ENCODE measurements around the gene TRMT61A. TPM values are rescaled to one million over a fixed set of nuclear protein-coding genes. Genes with fewer than 3 reads are reported as not detected.

Gene TRMT61A
- total and polyA plus RNA-seq, 2 of the 13 experiments (the other 11 are each of a cell fraction or from before 2014, with no cell fraction given): 6.5 to 13.6 TPM

- no peak for TF ChIP-seq GABPB1 (CRISPR knock-in tag; IDR thresholded peaks at IDR 0.05)
- TF ChIP-seq ZNF24 (IDR thresholded peaks at IDR 0.05): no peak
- TF ChIP-seq ZSCAN20 (CRISPR knock-in tag; IDR thresholded peaks at IDR 0.05; ENCODE audit: borderline replicate concordance): no peak
- no peak for TF ChIP-seq XRCC5 (optimal IDR thresholded peaks at IDR 0.05; ENCODE audit: low read length)
- no peak for TF ChIP-seq ZNF773 (CRISPR knock-in tag; IDR thresholded peaks at IDR 0.05; ENCODE audit: borderline replicate concordance)
- no peak for TF ChIP-seq E2F5 (CRISPR knock-in tag; conservative IDR thresholded peaks at IDR 0.05)
- TF ChIP-seq ATRX (CRISPR knock-in tag; IDR thresholded peaks at IDR 0.05; ENCODE audit: borderline replicate concordance): no peak
- TF ChIP-seq, protein P1, sequence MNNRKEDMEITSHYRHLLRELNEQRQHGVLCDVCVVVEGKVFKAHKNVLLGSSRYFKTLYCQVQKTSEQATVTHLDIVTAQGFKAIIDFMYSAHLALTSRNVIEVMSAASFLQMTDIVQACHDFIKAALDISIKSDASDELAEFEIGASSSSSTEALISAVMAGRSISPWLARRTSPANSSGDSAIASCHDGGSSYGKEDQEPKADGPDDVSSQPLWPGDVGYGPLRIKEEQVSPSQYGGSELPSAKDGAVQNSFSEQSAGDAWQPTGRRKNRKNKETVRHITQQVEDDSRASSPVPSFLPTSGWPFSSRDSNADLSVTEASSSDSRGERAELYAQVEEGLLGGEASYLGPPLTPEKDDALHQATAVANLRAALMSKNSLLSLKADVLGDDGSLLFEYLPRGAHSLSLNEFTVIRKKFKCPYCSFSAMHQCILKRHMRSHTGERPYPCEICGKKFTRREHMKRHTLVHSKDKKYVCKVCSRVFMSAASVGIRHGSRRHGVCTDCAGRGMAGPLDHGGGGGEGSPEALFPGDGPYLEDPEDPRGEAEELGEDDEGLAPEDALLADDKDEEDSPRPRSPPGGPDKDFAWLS (CRISPR knock-in tag; IDR thresholded peaks at IDR 0.05; ENCODE audit: borderline replicate concordance): no peak
- TF ChIP-seq, protein P2, sequence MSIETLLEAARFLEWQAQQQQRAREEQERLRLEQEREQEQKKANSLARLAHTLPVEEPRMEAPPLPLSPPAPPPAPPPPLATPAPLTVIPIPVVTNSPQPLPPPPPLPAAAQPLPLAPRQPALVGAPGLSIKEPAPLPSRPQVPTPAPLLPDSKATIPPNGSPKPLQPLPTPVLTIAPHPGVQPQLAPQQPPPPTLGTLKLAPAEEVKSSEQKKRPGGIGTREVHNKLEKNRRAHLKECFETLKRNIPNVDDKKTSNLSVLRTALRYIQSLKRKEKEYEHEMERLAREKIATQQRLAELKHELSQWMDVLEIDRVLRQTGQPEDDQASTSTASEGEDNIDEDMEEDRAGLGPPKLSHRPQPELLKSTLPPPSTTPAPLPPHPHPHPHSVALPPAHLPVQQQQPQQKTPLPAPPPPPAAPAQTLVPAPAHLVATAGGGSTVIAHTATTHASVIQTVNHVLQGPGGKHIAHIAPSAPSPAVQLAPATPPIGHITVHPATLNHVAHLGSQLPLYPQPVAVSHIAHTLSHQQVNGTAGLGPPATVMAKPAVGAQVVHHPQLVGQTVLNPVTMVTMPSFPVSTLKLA (IDR thresholded peaks at IDR 0.05): no peak
- no peak for TF ChIP-seq ZNF879 (CRISPR knock-in tag; IDR thresholded peaks at IDR 0.05)
- TF ChIP-seq ZNF251 (CRISPR knock-in tag; IDR thresholded peaks at IDR 0.05): no peak
- TF ChIP-seq, protein P3, sequence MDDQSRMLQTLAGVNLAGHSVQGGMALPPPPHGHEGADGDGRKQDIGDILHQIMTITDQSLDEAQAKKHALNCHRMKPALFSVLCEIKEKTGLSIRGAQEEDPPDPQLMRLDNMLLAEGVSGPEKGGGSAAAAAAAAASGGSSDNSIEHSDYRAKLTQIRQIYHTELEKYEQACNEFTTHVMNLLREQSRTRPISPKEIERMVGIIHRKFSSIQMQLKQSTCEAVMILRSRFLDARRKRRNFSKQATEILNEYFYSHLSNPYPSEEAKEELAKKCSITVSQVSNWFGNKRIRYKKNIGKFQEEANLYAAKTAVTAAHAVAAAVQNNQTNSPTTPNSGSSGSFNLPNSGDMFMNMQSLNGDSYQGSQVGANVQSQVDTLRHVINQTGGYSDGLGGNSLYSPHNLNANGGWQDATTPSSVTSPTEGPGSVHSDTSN (CRISPR knock-in tag; IDR thresholded peaks at IDR 0.05; ENCODE audit: borderline replicate concordance): 0 out of 2 replicates have a peak, but pooled peaks have one; percentile 33
- TF ChIP-seq TFE3 (CRISPR knock-in tag; IDR thresholded peaks at IDR 0.05): no peak
- TF ChIP-seq CCDC6 (CRISPR knock-in tag; IDR thresholded peaks at IDR 0.05): no peak
- TF ChIP-seq ZNF891 (CRISPR knock-in tag; IDR thresholded peaks at IDR 0.05): 0 out of 2 replicates have a peak, but pooled peaks have one; percentile 6
- TF ChIP-seq ZNF281 (CRISPR knock-in tag; IDR thresholded peaks at IDR 0.05; ENCODE audit: borderline replicate concordance): no peak
- TF ChIP-seq, protein P4, sequence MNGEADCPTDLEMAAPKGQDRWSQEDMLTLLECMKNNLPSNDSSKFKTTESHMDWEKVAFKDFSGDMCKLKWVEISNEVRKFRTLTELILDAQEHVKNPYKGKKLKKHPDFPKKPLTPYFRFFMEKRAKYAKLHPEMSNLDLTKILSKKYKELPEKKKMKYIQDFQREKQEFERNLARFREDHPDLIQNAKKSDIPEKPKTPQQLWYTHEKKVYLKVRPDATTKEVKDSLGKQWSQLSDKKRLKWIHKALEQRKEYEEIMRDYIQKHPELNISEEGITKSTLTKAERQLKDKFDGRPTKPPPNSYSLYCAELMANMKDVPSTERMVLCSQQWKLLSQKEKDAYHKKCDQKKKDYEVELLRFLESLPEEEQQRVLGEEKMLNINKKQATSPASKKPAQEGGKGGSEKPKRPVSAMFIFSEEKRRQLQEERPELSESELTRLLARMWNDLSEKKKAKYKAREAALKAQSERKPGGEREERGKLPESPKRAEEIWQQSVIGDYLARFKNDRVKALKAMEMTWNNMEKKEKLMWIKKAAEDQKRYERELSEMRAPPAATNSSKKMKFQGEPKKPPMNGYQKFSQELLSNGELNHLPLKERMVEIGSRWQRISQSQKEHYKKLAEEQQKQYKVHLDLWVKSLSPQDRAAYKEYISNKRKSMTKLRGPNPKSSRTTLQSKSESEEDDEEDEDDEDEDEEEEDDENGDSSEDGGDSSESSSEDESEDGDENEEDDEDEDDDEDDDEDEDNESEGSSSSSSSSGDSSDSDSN (CRISPR knock-in tag; IDR thresholded peaks at IDR 0.05): peak; percentile 43; the same call in 1 of the 2 replicates
- no peak for TF ChIP-seq TCF12 (IDR thresholded peaks at IDR 0.05)
- TF ChIP-seq TCF12 (CRISPR knock-in tag; IDR thresholded peaks at IDR 0.05): no peak
Observed at GRCh38 chr14:103562179-103562428, 33.1 kb downstream of the TRMT61A start (continued).
